GM10248 (cell line): ENCODE measurements around the gene CXCL3.

Experiments used
- CTCF ChIA-PET: fragments of 300-600 bp; sonication (Branson Sonifier 250); formaldehyde crosslinking; extraction: SDS; loops from one replicate; lab custom pipeline; 2021; ENCODE audit warnings: antibody characterized with exemption; lab: Yijun Ruan, JAX
- POLR2A ChIA-PET: fragments of 350-650 bp; sonication (Branson Sonifier 250); formaldehyde crosslinking; extraction: SDS; loops from one replicate; lab custom pipeline; 2020; ENCODE audit warnings: antibody characterized with exemption; lab: Yijun Ruan, JAX
- DNase-seq: peaks from one replicate; pipeline ENCODE4 v3.0.0; 2012; ENCODE audit errors: extremely low spot score
- TF ChIP-seq, protein P1 (sequence below): IDR thresholded peaks from 2 replicates; pipeline ENCODE4 v1.5.1; 2012; ENCODE audit warnings: mild to moderate bottlenecking, low read depth; ENCODE audit errors: extremely low read depth, missing control alignments, control extremely low read depth

Gene CXCL3

DNA sequence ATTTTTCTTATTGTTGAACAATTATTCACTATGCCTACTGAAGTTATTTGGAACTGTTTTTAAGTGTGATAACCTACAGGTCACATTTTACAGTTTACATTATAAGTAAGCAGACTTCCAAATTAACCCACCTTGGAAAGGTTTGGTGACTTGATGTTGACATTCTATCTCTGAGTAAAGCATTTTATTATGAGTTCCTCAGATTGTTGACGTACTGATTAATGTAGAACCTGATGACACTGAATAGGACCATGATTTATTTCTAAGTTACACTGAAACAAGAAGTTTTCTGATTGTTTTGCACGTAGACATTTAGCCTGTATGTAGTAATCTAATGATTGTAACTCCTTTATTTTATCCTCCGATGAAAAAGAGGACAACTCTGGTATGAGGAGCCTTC is 17.0 kb upstream of the CXCL3 start:
- DNase-seq = no peak
- TF ChIP-seq, protein P1, sequence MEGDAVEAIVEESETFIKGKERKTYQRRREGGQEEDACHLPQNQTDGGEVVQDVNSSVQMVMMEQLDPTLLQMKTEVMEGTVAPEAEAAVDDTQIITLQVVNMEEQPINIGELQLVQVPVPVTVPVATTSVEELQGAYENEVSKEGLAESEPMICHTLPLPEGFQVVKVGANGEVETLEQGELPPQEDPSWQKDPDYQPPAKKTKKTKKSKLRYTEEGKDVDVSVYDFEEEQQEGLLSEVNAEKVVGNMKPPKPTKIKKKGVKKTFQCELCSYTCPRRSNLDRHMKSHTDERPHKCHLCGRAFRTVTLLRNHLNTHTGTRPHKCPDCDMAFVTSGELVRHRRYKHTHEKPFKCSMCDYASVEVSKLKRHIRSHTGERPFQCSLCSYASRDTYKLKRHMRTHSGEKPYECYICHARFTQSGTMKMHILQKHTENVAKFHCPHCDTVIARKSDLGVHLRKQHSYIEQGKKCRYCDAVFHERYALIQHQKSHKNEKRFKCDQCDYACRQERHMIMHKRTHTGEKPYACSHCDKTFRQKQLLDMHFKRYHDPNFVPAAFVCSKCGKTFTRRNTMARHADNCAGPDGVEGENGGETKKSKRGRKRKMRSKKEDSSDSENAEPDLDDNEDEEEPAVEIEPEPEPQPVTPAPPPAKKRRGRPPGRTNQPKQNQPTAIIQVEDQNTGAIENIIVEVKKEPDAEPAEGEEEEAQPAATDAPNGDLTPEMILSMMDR = no peak
- ChIA-PET CTCF (interaction anchor here (1.4 kb wide), 1 partner anchor 56 kb away, joined by 4 read pairs; no protein-coding TSS in a partner anchor), POLR2A (no interaction called here)

DNA sequence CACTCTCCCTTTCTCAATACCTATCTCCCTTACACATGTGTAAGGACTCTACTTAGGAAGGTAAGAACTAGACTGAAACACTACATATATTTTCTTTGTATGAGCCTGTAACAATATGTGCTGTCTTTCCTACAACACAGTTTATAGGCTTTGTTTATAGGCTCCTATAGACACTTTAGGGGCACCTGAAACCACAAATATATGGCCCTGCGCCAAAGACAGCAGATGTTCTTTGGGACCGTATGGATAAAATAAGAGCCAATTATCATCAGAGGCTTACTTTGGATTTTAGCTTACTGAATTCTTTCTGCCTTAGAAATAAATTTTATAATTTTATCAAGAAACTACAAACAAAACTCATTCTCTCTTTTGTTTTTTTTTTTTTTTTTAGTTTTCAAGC is 16.6 kb upstream of the CXCL3 start:
- CTCF ChIA-PET = interaction anchor here (1.4 kb wide), 1 partner anchor 56 kb away, joined by 4 read pairs; no protein-coding TSS in a partner anchor
- DNase-seq = no peak
- POLR2A ChIA-PET = no interaction called here

DNA sequence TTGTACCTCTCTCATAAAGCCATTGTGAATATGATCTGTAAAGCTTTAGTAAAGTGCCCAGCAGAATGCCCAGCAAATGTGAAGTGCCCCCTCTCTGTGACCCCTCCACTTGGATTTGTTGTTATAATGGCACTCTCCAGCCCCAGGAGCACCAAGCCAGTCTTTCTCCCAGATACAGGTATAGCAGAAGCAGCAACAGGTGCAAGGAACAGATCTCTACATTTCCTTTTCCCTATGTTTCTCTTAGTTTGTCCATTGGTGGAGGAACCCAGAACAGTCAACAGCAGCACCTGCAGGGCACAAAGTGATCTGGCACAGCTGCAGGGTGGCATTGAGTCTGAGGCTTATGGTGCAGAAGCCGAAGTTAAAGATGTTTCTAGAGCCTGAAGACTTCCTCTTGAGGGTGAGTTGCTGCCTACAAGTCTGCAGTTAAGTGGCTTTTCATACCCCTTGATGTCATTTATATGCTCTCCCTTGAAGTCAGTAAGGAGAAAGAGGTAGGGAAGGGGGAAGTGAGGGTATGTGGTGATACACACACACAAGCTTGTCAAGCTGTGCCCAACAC is 16.1 kb upstream of the CXCL3 start:
- TF ChIP-seq, protein P1 = no peak
- ChIA-PET CTCF (no interaction called here), POLR2A (no interaction called here)
- DNase-seq = no peak

More for the DNA sequence above, 16.6 kb upstream of the CXCL3 start:
- TF ChIP-seq, protein P1 = no peak

DNA sequence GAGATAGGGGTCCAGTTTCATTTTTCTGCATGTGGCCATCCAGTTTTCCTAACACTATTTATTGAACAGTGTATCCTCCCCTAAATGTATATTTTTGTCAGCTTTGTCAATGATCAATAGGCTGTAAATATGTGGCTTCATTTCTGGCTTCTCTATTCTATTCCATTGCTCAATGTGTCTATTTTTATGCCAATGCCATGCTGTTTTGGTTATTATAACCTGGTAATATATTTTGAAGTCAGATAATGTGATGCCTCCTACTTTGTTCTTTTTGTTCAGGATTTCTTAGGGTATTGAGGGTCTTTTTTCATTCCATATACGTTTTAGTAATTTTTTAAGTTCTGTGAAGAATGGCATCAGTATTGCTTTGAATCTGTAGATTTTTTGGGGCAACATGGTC is 8.7 kb upstream of the CXCL3 start:
- TF ChIP-seq, protein P1 = no peak
- POLR2A ChIA-PET = no interaction called here
- DNase-seq = no peak
- CTCF ChIA-PET = no interaction called here

DNA sequence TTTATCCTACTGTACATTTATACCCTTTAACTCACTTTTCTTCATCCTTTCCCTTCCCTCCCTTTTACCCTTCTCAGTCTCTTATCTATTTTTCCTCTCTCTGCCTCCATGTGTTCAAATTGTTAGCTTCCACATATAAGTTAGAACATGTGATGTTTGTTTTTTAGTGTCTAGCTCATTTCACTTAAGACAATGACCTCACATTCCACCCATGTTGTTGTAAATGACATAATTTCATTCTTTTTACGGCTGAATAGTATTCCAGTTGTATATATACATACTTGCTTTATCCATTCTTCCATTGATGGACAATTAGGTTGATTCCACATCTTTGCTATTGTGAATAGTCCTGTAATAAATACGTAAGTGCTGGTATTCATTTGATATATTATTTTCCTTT is 7.3 kb upstream of the CXCL3 start:
- POLR2A ChIA-PET = no interaction called here
- CTCF ChIA-PET = no interaction called here
- TF ChIP-seq, protein P1 = no peak
- no peak for DNase-seq

DNA sequence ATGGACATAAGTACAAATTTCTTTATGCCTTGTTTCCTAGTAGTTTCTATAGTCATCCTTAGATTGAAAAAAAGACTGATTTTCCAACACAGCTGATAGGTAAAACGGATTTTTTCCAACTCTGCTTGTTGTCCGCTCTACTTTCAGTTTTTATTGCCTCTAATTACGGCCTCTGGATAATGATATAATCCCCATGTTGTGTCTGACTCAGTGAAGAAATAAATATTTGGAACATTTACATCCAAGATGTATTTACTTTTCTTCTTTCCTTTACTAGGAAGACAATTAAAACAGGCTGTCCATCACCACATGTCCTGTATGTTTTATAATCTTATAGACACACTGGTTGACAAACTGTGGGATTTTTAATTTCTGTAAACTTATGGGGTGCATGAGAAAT is 6.8 kb upstream of the CXCL3 start:
- ChIA-PET POLR2A (no interaction called here), CTCF (no interaction called here)
- TF ChIP-seq, protein P1 = no peak
- DNase-seq = no peak
